Thyroid gland (tissue), 4 donors: ENCODE measurements around the gene SAT2.

Experiments
- CTCF ChIP-seq, 6 experiments: fragments of 200-600 bp in 3 of 6; fragments of 450-650 bp in 3 of 6; sonication (generic) in 3 of 6; IDR thresholded peaks; one replicate each; pipeline ENCODE4 v1.5.1; 2016 to 2019; ENCODE audit warnings: antibody characterized with exemption in 6 of 6, mild to moderate bottlenecking in 2 of 6, inconsistent platforms in 1 of 6, moderate library complexity in 1 of 6
- POLR2A ChIP-seq, 2 donors: fragments of 450-650 bp; IDR thresholded peaks; one replicate each; pipeline ENCODE4 v1.6.1; 2017; ENCODE audit warnings: antibody characterized with exemption in 2 of 2, mild to moderate bottlenecking in 2 of 2, moderate library complexity in 1 of 2

- no peak for TF ChIP-seq CTCF (IDR thresholded peaks at IDR 0.05)
- no peak for TF ChIP-seq POLR2A (IDR thresholded peaks at IDR 0.05)
These were observed 2.4 kb upstream of the SAT2 start, which contains the start of gene SHBG for GRCh38 chr17:7629939-7630571.
